DMS153 (cell line): Measurements from ENCODE around the gene TAF3.

ENCODE experiments used
- DNase-seq: peaks from one replicate; lab custom pipeline; 2025; lab: John Stamatoyannopoulos, UW

The TAF3 gene

GRCh38 chr10:8035006-8035640 is 216.8 kb downstream of the TAF3 start:
- no peak for DNase-seq

GRCh38 chr10:8035641-8036470 is 217.6 kb downstream of the TAF3 start:
- DNase-seq: no peak

- no peak for DNase-seq
Measured at GRCh38 chr10:8036506-8037198, 218.3 kb downstream of the TAF3 start.

- no peak for DNase-seq
Measured at GRCh38 chr10:8037199-8037801, 219.0 kb downstream of the TAF3 start.

- no peak for DNase-seq
Measured at GRCh38 chr10:8037941-8038894, 219.9 kb downstream of the TAF3 start.

- DNase-seq: no peak
Measured at GRCh38 chr10:8039321-8039881, 221.1 kb downstream of the TAF3 start.

GRCh38 chr10:8040651-8041050 is 222.3 kb downstream of the TAF3 start:
- no peak for DNase-seq

- no peak for DNase-seq
Measured at GRCh38 chr10:8041284-8041991, 223.1 kb downstream of the TAF3 start.

GRCh38 chr10:8041992-8042720 is 223.9 kb downstream of the TAF3 start:
- DNase-seq: no peak

- no peak for DNase-seq
Measured at GRCh38 chr10:8042721-8043568, 224.6 kb downstream of the TAF3 start.

- no peak for DNase-seq
Measured at GRCh38 chr10:8043569-8044306, 225.4 kb downstream of the TAF3 start.

- DNase-seq: no peak
Measured at GRCh38 chr10:8044331-8044907, 226.1 kb downstream of the TAF3 start.

- DNase-seq: peak; percentile 8
Measured at GRCh38 chr10:8044908-8045725, 226.8 kb downstream of the TAF3 start.

- no peak for DNase-seq
Measured at GRCh38 chr10:8045726-8046494, 227.6 kb downstream of the TAF3 start.

GRCh38 chr10:8047452-8048280 is 229.4 kb downstream of the TAF3 start:
- no peak for DNase-seq
